Measurements from ENCODE around the gene NT5DC3.

Gene NT5DC3

GRCh38 chr12:103762473-103762872 lies 78.6 kb downstream of the NT5DC3 start:
- no peaks in the 10 kb centered on the region for H3K4me1 ChIP-seq (ENCODE audit: control insufficient read depth, insufficient read depth, low read length)
- H3K36me3 ChIP-seq (ENCODE audit: control insufficient read depth, insufficient read depth, low read length): peaks cover 22% of the 10 kb centered on the region
- no peak overlapping the region for H3K9ac ChIP-seq (ENCODE audit: low read length)
- no peak overlapping the region for H3K27ac ChIP-seq (ENCODE audit: low read depth, low read length)
- no peaks in the 10 kb centered on the region for H3K27me3 ChIP-seq (ENCODE audit: control insufficient read depth, insufficient read depth, low read length)
- no peak overlapping the region for H3K4me3 ChIP-seq (ENCODE audit: low read length)

GRCh38 chr12:103758310-103759089 lies 82.5 kb downstream of the NT5DC3 start:
- H3K4me3 ChIP-seq (ENCODE audit: low read length): no peak overlapping the region
- H3K27me3 ChIP-seq (ENCODE audit: control insufficient read depth, insufficient read depth, low read length): no peaks in the 10 kb centered on the region
- H3K4me1 ChIP-seq (ENCODE audit: control insufficient read depth, insufficient read depth, low read length): no peaks in the 10 kb centered on the region
- peaks cover 14% of the 10 kb centered on the region for H3K36me3 ChIP-seq (ENCODE audit: control insufficient read depth, insufficient read depth, low read length)
- H3K9ac ChIP-seq (ENCODE audit: low read length): no peak overlapping the region
- no peak overlapping the region for H3K27ac ChIP-seq (ENCODE audit: low read depth, low read length)

- H3K27ac ChIP-seq (ENCODE audit: low read depth, low read length): no peak overlapping the region
- H3K9ac ChIP-seq (ENCODE audit: low read length): no peak overlapping the region
- no peaks in the 10 kb centered on the region for H3K4me1 ChIP-seq (ENCODE audit: control insufficient read depth, insufficient read depth, low read length)
- no peaks in the 10 kb centered on the region for H3K27me3 ChIP-seq (ENCODE audit: control insufficient read depth, insufficient read depth, low read length)
- no peak overlapping the region for H3K4me3 ChIP-seq (ENCODE audit: low read length)
- peaks cover 2% of the 10 kb centered on the region for H3K36me3 ChIP-seq (ENCODE audit: control insufficient read depth, insufficient read depth, low read length)
Measured at GRCh38 chr12:103757248-103757647, 83.8 kb downstream of the NT5DC3 start.

- no peaks in the 10 kb centered on the region for H3K4me1 ChIP-seq (ENCODE audit: control insufficient read depth, insufficient read depth, low read length)
- H3K9ac ChIP-seq (ENCODE audit: low read length): no peak overlapping the region
- H3K36me3 ChIP-seq (ENCODE audit: control insufficient read depth, insufficient read depth, low read length): peaks cover 2% of the 10 kb centered on the region
- H3K27ac ChIP-seq (ENCODE audit: low read depth, low read length): no peak overlapping the region
- H3K27me3 ChIP-seq (ENCODE audit: control insufficient read depth, insufficient read depth, low read length): no peaks in the 10 kb centered on the region
- H3K4me3 ChIP-seq (ENCODE audit: low read length): no peak overlapping the region
Measured at GRCh38 chr12:103756443-103756842, 84.6 kb downstream of the NT5DC3 start.

GRCh38 chr12:103755425-103755824 lies 85.6 kb downstream of the NT5DC3 start:
- Histone ChIP-seq H3K36me3 (ENCODE audit: control insufficient read depth, insufficient read depth, low read length) (peaks cover 1% of the 10 kb centered on the region), H3K27me3 (ENCODE audit: control insufficient read depth, insufficient read depth, low read length) (no peaks in the 10 kb centered on the region), H3K4me1 (ENCODE audit: control insufficient read depth, insufficient read depth, low read length) (no peaks in the 10 kb centered on the region), H3K27ac (ENCODE audit: low read depth, low read length) (no peak overlapping the region), H3K9ac (ENCODE audit: low read length) (no peak overlapping the region), H3K4me3 (ENCODE audit: low read length) (no peak overlapping the region)

- no peaks in the 10 kb centered on the region for H3K27me3 ChIP-seq (ENCODE audit: control insufficient read depth, insufficient read depth, low read length)
- no peaks in the 10 kb centered on the region for H3K4me1 ChIP-seq (ENCODE audit: control insufficient read depth, insufficient read depth, low read length)
- H3K36me3 ChIP-seq (ENCODE audit: control insufficient read depth, insufficient read depth, low read length): no peaks in the 10 kb centered on the region
- H3K9ac ChIP-seq (ENCODE audit: low read length): no peak overlapping the region
- H3K27ac ChIP-seq (ENCODE audit: low read depth, low read length): no peak overlapping the region
- H3K4me3 ChIP-seq (ENCODE audit: low read length): no peak overlapping the region
Measured at GRCh38 chr12:103751600-103751999, 89.4 kb downstream of the NT5DC3 start.

- Histone ChIP-seq H3K27ac (ENCODE audit: low read depth, low read length) (no peak overlapping the region), H3K4me1 (ENCODE audit: control insufficient read depth, insufficient read depth, low read length) (no peaks in the 10 kb centered on the region), H3K36me3 (ENCODE audit: control insufficient read depth, insufficient read depth, low read length) (no peaks in the 10 kb centered on the region), H3K9ac (ENCODE audit: low read length) (no peak overlapping the region), H3K27me3 (ENCODE audit: control insufficient read depth, insufficient read depth, low read length) (no peaks in the 10 kb centered on the region), H3K4me3 (ENCODE audit: low read length) (no peak overlapping the region)
Measured at GRCh38 chr12:103751171-103751570, 89.9 kb downstream of the NT5DC3 start.

- no peak overlapping the region for H3K27ac ChIP-seq (ENCODE audit: low read depth, low read length)
- no peaks in the 10 kb centered on the region for H3K27me3 ChIP-seq (ENCODE audit: control insufficient read depth, insufficient read depth, low read length)
- no peak overlapping the region for H3K9ac ChIP-seq (ENCODE audit: low read length)
- no peak overlapping the region for H3K4me3 ChIP-seq (ENCODE audit: low read length)
- H3K36me3 ChIP-seq (ENCODE audit: control insufficient read depth, insufficient read depth, low read length): no peaks in the 10 kb centered on the region
- H3K4me1 ChIP-seq (ENCODE audit: control insufficient read depth, insufficient read depth, low read length): no peaks in the 10 kb centered on the region
Measured at GRCh38 chr12:103748875-103749274, 92.2 kb downstream of the NT5DC3 start.

GRCh38 chr12:103748002-103748401 lies 93.0 kb downstream of the NT5DC3 start:
- H3K27me3 ChIP-seq (ENCODE audit: control insufficient read depth, insufficient read depth, low read length): no peaks in the 10 kb centered on the region
- no peaks in the 10 kb centered on the region for H3K4me1 ChIP-seq (ENCODE audit: control insufficient read depth, insufficient read depth, low read length)
- H3K36me3 ChIP-seq (ENCODE audit: control insufficient read depth, insufficient read depth, low read length): no peaks in the 10 kb centered on the region
- H3K4me3 ChIP-seq (ENCODE audit: low read length): no peak overlapping the region
- no peak overlapping the region for H3K9ac ChIP-seq (ENCODE audit: low read length)
- H3K27ac ChIP-seq (ENCODE audit: low read depth, low read length): no peak overlapping the region

- no peaks in the 10 kb centered on the region for H3K4me1 ChIP-seq (ENCODE audit: control insufficient read depth, insufficient read depth, low read length)
- no peaks in the 10 kb centered on the region for H3K36me3 ChIP-seq (ENCODE audit: control insufficient read depth, insufficient read depth, low read length)
- H3K27me3 ChIP-seq (ENCODE audit: control insufficient read depth, insufficient read depth, low read length): no peaks in the 10 kb centered on the region
- H3K9ac ChIP-seq (ENCODE audit: low read length): no peak overlapping the region
- no peak overlapping the region for H3K4me3 ChIP-seq (ENCODE audit: low read length)
- no peak overlapping the region for H3K27ac ChIP-seq (ENCODE audit: low read depth, low read length)
Measured at GRCh38 chr12:103745962-103746361, 95.1 kb downstream of the NT5DC3 start.

- no peaks in the 10 kb centered on the region for H3K4me1 ChIP-seq (ENCODE audit: control insufficient read depth, insufficient read depth, low read length)
- H3K9ac ChIP-seq (ENCODE audit: low read length): no peak overlapping the region
- H3K4me3 ChIP-seq (ENCODE audit: low read length): no peak overlapping the region
- no peaks in the 10 kb centered on the region for H3K36me3 ChIP-seq (ENCODE audit: control insufficient read depth, insufficient read depth, low read length)
- no peak overlapping the region for H3K27ac ChIP-seq (ENCODE audit: low read depth, low read length)
- H3K27me3 ChIP-seq (ENCODE audit: control insufficient read depth, insufficient read depth, low read length): no peaks in the 10 kb centered on the region
Measured at GRCh38 chr12:103743788-103744187, 97.2 kb downstream of the NT5DC3 start.

- Histone ChIP-seq H3K4me3 (ENCODE audit: low read length) (no peak overlapping the region), H3K4me1 (ENCODE audit: control insufficient read depth, insufficient read depth, low read length) (no peaks in the 10 kb centered on the region), H3K9ac (ENCODE audit: low read length) (no peak overlapping the region), H3K36me3 (ENCODE audit: control insufficient read depth, insufficient read depth, low read length) (no peaks in the 10 kb centered on the region), H3K27ac (ENCODE audit: low read depth, low read length) (no peak overlapping the region), H3K27me3 (ENCODE audit: control insufficient read depth, insufficient read depth, low read length) (no peaks in the 10 kb centered on the region)
Measured at GRCh38 chr12:103742349-103742932, 98.6 kb downstream of the NT5DC3 start.

GRCh38 chr12:103737881-103738280 lies 103.2 kb downstream of the NT5DC3 start:
- H3K36me3 ChIP-seq (ENCODE audit: control insufficient read depth, insufficient read depth, low read length): no peaks in the 10 kb centered on the region

More at GRCh38 chr12:103737881-103738280, 103.2 kb downstream of the NT5DC3 start:
- no peak overlapping the region for H3K9ac ChIP-seq (ENCODE audit: low read length)
- no peak overlapping the region for H3K4me3 ChIP-seq (ENCODE audit: low read length)
- H3K27me3 ChIP-seq (ENCODE audit: control insufficient read depth, insufficient read depth, low read length): no peaks in the 10 kb centered on the region
- H3K27ac ChIP-seq (ENCODE audit: low read depth, low read length): no peak overlapping the region
- no peaks in the 10 kb centered on the region for H3K4me1 ChIP-seq (ENCODE audit: control insufficient read depth, insufficient read depth, low read length)
